ENCODE measurements around the gene CERS6.
"Not testable (repeated sequence)": the region's sequence is repeated elsewhere in the genome, so short reads cannot be mapped to it uniquely, and the experiment has no call there.

GRCh38 chr2:168412301-168412700, 43.8 kb upstream of the CERS6 start:
- TF ChIP-seq CTCF (IDR thresholded peaks at IDR 0.05; ENCODE audit: control extremely low read depth in 1 of 3, insufficient read depth in 1 of 3, low read depth in 1 of 3, low read length in 3 of 3); POLR2AphosphoS5 (IDR thresholded peaks at IDR 0.05; ENCODE audit: low read depth, low read length); EZH2 (IDR thresholded peaks at IDR 0.05; ENCODE audit: low read depth, low read length, severe bottlenecking); SIN3A (conservative IDR thresholded peaks at IDR 0.05 in 1 of 2, IDR thresholded peaks at IDR 0.05 in 1 of 2; ENCODE audit: low read depth in 1 of 2, low read length in 2 of 2); ATF2 (IDR thresholded peaks at IDR 0.05; ENCODE audit: low read length); NRF1 (IDR thresholded peaks at IDR 0.05; ENCODE audit: low read depth, low read length); CEBPB (IDR thresholded peaks at IDR 0.05; ENCODE audit: low read depth, low read length); SP1 (IDR thresholded peaks at IDR 0.05; ENCODE audit: low read depth, low read length); CBX5 (IDR thresholded peaks at IDR 0.05; ENCODE audit: low read depth, low read length); USF2 (IDR thresholded peaks at IDR 0.05; ENCODE audit: low read length); NANOG (IDR thresholded peaks at IDR 0.05; ENCODE audit: insufficient read depth, low read depth, low read length, poor library complexity, severe bottlenecking); BCL11A (IDR thresholded peaks at IDR 0.05; ENCODE audit: low read depth in 2 of 2, low read length in 2 of 2): not testable (repeated sequence)
